HG03342 (cell line): ENCODE measurements around the gene LRRC26.
"Not testable (repeated sequence)": the region's sequence is repeated elsewhere in the genome, so short reads cannot be mapped to it uniquely, and the experiment has no call there.

Source experiments
- ATAC-seq: cut with Tn5 transposase; IDR thresholded peaks from one replicate; pipeline ENCODE4 v1.9.1; 2021; ENCODE audit warnings: mild to moderate bottlenecking, moderate library complexity; ENCODE audit not compliant: unreplicated experiment

LRRC26 gene

DNA sequence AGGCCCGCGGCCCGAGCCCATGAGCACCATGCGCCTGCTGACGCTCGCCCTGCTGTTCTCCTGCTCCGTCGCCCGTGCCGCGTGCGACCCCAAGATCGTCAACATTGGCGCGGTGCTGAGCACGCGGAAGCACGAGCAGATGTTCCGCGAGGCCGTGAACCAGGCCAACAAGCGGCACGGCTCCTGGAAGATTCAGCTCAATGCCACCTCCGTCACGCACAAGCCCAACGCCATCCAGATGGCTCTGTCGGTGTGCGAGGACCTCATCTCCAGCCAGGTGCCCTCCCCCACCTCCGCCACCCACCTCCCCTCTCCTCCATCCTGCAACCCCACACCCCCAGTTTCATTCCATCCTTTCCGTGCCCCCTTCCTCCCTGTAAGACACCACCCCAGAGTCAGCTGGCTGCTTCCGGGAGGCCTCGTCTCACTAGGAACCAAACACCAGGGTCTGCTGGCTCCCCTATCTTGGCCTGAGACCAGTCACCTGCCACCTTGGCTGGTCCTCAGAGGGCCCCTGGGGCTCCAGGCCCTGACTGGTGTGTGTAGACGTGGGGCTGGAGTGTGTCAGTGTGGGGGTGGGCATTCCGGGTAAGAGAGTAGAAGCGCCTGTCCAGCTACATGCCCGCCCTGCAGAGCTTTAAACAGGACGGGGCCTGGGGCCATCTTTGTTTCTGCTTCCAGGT is 30.2 kb downstream of the LRRC26 start:
- ATAC-seq: no peak

DNA sequence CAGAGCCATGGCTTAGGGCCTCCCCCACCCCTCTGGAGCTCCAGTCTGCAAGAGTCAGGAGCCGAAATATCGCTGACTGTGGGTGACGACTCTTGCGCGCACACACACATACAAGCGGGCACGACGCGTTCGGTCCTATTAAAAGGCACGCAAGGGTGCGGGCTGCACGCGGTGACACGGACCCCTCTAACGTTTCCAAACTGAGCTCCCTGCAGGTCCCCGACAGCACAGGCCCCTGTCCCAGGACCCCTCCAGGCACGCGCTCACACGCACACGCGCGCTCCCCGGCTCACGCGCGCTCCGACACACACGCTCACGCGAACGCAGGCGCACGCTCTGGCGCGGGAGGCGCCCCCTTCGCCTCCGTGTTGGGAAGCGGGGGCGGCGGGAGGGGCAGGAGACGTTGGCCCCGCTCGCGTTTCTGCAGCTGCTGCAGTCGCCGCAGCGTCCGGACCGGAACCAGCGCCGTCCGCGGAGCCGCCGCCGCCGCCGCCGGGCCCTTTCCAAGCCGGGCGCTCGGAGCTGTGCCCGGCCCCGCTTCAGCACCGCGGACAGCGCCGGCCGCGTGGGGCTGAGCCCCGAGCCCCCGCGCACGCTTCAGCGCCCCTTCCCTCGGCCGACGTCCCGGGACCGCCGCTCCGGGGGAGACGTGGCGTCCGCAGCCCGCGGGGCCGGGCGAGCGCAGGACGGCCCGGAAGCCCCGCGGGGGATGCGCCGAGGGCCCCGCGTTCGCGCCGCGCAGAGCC is 31.0 kb downstream of the LRRC26 start, which contains the start of gene GRIN1:
Gene GRIN1, plus strand, starts transcription at position 433 of the 746 bp plus-strand sequence. CDS start 333 bp downstream, outside the sequence.
- no peak for ATAC-seq

DNA sequence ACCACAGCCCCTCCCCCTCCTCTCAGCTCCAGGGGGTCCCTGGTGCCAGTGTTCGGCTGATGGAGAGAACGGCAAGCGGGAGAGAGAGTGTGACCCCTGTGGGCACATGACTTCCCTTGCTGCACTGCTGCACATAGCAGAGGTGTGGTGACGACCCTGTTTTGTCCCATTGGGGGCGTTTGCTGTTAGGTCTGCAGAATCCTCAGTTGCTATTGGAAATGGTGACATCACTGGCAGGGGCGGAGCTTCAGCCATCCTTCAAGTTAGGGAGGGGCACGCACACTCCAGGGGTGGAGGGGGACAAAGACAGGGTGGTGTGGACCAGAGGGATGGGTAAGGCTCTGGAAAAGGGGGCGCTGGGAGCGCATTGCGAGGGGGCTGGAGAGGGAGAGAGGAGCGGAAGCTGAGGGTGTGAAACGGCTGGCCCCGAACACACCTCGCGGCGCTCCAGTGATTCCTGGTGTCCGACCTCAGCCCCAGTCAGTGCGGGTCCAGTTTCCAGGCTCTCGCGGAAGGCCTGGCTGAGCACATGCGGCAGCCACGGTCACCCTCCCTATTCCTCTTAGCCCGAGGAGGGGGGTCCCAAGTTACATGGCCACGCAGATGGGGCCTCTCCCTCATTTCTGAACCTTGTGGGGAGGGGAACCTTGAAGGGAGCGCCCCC is 31.7 kb downstream of the LRRC26 start:
- no peak for ATAC-seq

DNA sequence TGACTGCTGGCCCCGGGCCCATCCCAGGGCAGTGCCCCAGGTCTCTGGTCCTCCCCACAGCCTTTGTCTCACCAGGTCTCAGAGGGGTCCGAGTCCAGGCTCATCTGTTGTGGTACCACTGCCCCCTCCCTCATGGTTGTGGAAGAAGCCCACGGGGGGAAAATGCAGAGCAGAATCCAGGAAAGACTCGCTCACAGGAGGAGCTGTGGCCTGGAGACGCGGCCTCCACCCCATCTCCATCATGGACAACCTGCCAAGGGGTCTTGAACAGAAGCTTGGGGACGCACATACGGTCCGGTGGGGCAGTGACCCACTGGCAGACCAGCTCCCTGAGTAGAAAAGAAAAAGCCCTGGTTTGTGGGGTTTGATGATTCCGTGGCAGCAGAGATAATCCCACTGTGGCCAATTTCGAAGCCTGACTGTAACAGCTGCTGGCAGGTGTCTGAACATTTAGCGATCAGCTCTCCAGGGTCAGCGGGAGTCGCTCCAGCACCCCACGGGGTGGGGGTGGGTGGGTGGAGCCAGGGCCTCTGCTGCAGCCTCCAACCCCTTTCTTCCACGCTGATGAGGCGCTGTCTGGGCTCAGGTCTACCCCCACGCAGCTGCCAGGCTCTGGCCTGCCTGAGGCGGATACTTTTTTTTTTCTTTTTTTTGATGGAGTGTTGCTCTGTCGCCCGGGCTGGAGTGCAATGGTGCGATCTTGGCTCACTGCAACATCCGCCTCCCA is 32.8 kb downstream of the LRRC26 start:
- ATAC-seq: no peak

DNA sequence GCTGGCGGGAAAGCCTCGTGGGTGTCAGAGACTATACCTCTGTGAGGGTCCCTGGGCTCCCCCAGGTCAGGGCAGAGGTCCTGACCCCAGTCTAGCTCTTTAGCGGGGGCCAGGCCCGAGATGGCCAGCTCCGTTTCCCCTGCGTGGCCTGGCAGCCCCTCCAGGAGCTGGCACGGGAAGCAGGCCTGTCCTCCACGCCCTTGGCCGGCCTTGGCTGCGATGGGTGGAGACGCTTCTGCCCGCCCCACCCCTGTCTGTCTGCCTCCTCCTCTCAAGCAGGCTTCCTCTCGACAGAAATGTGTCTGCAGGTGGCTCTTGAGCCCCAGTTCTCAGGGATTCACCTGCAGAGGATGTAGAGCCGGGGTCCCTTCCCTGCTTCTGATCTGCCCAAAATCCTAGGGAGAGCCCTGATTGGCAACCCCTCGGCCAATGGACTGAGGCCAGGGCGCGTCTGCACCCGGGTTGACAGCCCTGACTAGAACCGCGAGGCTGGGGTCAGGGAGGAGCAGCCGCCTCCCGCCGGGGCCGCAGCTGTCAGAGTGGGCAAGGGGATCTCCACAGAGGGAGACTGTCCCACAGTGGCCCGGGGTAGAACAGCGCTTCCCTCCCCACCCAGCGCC is 33.5 kb downstream of the LRRC26 start:
- no peak for ATAC-seq

DNA sequence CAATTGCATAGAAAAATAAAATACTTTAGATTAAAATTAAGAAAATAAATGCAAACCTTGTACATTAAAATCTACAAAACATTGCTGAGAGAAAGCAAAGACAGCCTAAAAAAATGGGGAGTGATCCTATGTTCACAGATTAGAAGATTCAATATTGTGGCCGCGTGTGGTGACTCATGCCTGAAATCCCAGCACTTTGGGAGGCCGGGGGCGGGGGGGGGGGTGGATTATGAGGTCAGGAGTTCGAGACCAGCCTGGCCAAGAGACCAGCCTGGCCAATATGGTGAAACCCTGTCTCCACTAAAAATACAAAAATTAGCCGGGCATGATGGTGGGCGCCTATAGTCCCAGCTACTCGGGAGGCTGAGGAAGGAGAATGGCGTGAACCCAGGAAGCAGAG is 34.7 kb downstream of the LRRC26 start:
- ATAC-seq: not testable (repeated sequence)

DNA sequence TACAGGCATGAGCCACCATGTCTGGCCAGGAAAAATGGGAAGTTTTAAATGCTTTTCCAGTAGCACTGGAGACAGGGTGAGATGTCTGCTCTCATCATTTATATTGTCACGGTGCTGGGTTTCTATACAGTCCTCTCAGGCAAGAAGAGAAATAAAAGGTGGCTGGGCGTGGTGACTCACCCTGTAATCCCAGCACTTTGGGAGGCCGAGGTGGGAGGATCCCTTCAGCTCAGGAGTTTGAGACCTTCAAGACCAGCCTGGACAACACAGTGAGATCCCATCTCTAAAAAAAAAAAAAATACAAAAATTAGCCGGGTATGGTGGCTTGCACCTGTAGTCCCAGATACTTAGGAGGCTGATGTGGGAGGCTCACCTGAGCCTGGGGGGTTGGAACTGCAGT is 35.7 kb downstream of the LRRC26 start:
- no peak for ATAC-seq

DNA sequence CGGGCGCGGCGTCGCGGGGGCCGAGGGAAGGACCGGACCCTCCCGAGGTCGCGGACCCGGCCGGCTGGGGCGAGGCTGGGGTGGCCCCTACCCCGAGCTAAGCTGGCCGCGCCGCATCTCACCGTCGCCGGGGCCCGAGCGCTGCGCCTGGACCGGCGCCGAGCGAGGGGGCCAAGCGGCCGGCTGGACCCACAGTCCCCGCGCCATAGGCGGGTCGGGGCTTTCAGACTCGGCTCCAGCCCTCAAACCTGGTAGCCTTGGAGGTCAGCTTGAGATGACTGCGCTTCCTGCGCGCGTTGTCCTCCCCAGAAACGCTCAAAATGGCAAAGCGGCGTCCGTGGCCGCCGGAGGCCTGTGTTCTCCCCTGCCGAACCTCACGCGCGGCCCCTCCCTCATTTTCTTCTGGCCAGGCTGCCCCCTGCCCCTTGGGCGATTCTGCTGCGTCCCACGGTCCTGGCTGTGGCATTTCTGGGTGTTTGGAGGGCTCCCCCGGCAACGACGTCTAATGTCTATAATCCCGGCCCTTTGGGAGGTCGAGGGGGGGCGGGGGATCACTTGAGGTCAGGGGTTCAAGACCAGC is 39.6 kb downstream of the LRRC26 start:
- peak; percentile 12 for ATAC-seq

DNA sequence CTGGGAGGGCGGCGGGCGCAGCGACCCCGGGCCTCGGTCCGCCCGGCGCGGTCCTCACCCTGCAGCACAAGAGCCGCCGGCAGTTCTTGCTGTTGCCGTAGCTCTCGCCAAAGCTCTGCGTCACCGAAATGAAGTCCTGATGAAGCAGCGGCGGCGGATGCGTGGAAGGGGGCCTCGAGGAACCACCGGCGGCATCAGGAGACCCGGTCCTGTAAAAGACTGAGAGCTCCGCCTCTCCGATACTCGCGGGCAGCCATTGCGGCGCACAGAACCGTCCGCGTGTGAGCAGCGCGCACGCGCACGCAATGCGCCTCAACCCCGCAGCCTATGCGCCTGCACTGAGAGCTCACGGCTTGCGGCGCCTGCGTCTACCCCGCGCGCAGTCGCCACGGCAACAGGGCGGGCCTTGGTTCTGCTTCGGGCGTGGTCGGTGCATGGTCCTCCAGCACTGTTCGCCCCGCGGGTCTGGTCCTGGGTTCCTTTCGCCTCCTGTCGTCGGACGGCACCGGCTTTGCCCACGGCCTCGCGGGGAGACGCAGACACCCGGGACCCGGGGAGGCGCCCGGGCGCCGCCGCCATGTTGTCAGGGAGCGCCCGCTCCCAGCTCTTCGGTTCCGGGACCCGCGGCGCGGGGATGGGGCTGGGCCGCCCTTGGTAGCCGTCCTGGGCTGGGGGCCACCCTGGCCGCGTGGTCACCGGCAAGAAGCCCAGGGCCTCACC is 40.2 kb downstream of the LRRC26 start:
- peak; percentile 70 for ATAC-seq

DNA sequence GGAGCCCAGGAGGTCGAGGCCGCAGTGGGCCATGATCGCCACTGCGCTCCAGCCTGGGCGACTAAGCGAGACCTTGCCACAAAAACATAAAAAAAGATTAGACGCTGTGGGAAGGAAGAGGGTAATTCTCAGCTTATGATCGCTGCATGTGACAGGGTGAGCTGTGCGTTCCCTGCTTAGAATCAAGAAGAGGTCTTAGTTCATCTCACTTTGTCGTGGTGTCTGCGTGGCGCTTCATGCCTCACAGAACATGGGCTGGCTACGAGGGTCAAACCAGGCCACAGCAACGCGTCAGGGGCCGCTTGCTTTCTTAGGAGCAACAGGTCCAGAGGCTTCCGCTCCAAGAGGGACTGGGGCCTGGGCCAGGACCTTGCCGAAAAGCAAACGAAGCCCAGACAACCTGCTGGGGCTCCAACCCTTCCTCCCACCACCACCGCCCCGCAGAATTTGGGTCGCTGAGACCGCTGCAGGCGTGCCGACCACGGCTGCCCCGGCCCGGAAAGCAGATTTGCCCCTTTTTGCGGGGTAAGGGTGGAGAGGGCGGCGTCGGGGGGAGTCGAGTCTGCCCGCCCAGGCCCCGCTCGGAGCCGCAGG is 40.9 kb downstream of the LRRC26 start:
- peak; percentile 14 for ATAC-seq

DNA sequence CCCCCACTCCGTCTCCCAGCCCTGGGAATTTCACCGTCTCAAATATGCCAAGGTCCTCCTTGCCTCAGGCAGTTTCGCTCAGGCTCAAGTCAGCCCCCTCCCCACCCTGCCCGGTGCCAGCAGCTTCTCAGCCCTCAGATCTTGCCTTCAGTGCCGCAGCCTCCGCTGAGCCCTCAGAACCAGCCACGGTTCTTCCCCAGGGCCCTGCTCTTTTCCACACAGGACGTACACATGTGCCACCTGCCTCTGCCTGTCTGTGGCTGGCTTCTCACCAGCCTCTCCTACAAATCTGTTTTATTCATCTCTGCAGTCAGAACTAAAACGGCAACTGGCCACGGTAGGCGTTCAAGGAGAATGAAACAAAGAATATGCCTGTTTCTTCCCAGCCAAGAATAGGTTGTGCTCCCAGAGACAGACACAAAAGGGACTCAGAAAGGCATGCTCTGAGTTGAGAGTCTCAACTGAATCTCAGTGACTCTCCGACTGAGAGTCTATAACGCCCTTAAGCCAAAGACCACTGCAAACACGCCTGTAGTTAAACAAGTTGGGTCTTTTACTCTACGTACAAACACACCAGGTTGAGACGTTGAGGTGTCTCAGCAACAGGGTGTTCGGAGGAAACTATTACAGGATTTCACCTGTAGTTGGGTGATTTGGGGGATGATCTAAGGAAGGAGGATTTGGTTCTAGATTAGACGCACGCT is 41.5 kb downstream of the LRRC26 start:
- ATAC-seq: peak; percentile 5

DNA sequence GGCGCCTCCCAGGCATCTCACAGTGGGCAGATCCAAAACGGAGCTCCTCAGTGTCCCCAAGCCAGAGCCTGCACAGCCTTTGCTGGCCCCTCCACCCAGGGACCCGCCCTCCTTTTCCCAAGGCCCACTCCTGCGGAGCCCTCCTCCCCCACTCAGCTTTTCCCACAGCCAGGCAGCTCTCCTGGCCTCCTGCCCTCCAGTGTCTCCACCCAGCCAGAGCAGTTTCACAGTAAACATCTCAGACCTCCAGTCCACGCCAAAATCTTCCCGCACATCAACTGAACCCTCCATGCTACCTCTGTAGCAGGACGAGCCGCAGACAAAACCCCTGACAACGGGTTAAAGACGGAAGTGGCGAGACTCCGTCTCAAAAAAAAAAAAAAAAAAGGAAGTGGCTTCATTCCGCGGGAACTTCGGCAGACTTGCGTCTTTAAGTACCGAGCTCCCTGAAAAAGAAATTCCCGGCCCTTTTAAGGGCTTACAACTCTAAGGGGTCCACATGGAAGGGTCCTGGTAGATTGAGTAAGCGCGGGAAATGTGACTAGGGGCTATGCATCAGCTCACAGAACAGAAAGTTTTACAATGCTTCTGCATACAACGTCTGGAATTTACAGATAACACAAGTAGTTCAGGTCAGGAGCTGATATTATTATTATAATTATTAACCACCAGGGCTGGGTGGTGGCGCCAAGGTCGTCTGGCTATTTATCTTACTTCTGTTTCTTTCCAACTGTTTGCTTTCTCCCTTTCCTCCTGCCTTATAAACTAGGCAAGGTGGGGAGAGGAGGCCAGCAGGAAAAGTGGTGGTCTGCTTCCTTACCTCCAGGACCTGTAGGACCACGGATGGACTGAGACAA is 42.3 kb downstream of the LRRC26 start:
- no peak for ATAC-seq

DNA sequence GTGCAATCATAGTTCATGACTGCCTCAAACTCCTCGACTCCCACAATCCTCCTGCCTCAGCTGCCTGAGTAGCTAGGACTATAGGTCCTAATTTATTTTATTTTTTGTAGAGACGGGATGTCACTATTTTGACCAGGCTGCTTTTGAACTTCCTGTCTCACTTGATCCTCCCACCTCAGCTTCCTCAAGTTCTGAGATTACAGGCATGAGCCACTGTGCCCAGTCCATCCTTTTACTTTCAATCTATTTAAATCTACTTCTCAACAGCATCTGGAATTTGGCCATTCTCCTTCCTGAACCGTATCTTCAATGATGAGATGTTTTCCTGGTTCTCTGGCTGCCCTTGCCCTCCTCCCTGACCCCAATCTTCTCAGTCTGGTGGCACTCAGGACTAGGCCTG is 43.1 kb downstream of the LRRC26 start:
- no peak for ATAC-seq

DNA sequence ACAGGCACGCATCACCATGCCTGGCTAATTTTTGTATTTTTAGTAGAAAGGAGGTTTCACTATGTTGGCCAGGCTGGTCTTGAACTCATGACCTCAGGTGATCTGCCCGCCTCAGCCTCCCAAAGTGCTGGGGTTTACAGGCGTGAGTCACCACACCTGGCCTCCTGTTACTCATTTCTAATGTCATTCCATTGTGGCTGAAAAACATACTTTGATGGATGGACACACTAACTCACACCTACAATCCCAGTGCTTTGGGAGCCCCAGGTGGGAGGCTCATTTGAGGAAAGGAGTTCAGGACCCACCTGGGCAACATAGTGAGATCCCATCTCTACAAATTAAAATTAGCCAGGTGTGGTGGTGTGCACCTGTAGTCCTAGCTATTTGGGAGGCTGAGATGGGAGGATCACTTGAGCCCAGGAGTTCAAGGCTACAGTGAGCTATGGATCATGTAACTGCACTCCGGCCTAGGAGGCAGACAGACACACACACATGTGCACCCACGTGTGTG is 45.8 kb downstream of the LRRC26 start:
- ATAC-seq: not testable (repeated sequence)

DNA sequence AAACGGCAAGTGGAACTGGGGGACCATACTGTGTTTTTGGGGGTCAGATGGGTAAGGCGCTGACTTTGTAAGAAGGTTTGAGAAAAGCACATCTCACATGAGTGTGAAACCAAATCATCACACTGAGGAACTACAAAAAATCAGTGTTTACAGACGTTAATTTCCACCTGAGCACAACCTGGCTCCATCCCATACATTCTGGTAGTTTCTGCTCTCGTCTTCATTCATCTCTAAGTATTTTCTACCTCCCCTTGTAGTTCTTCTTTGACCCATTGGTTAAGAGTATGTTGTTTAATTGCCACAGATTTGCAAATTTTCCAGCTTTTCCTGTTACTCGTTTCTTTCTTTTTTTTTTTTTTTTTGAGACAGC is 46.4 kb downstream of the LRRC26 start:
- ATAC-seq: peak; percentile 38

DNA sequence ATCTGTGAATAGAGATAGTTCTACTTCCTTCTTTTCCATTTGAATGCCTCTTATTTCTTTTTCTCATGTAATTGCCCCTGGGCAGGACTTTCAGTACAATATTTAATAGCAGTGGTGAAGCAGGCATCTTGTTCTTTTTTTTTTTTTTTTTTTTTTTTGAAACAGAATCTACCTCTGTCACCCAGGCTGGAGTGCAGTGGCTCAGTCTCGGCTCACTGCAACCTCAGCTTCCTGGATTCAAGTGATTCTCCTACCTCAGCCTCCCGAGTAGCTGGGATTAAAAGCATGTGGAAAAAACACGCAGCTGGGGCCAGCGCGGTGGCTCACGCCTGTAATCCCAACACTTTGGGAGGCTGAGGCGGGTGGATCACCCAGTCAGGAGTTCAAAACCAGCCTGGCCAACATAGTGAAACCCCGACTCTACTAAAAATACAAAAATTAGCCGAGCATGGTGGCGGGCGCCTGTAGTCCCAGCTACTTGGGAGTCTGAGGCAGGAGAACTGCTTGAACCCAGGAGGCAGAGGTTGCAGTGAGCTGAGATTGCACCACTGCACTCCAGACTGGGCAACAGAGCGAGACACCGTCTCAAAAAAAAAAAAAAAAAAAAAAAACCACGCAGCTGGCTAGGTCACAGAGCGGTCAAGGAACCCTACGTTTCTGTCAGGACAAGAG is 46.9 kb downstream of the LRRC26 start:
- not testable (repeated sequence) for ATAC-seq
